GM18861 (cell line): ENCODE measurements around the gene BAD.
"Not testable (repeated sequence)": the region's sequence is repeated elsewhere in the genome, so short reads cannot be mapped to it uniquely, and the experiment has no call there.

Experiments
- ATAC-seq: cut with Tn5 transposase; IDR thresholded peaks from one replicate; pipeline ENCODE4 v1.9.1; 2021; ENCODE audit not compliant: unreplicated experiment

BAD gene

GRCh38 chr11:64284048-64284961 is at the start of gene BAD:
BAD (minus strand) TSS chr11:64284665; CDS start chr11:64284368, 297 bp downstream.
- ATAC-seq = peak; percentile 59

DNA sequence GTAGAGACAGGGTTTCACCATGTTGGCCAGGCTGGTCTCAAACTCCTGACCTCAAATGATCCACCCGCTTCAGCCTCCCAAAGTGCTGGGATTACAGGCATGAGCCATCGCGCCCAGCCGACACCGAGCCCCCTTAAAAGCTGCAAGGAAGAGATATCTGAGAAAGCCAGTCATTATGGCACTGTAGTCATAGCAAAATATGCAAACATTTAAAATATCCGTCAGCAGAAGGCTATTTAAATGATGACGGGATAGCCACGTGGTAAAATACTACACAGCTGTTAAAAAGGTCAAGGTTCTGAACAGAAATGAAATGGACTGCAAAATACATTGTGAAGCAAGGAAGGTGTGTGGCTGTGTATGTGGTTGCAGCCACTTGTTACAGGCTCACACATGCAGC is 49.1 kb upstream of the BAD start:
- ATAC-seq = no peak

GRCh38 chr11:64331569-64332371 is 47.3 kb upstream of the BAD start:
- ATAC-seq = no peak

DNA sequence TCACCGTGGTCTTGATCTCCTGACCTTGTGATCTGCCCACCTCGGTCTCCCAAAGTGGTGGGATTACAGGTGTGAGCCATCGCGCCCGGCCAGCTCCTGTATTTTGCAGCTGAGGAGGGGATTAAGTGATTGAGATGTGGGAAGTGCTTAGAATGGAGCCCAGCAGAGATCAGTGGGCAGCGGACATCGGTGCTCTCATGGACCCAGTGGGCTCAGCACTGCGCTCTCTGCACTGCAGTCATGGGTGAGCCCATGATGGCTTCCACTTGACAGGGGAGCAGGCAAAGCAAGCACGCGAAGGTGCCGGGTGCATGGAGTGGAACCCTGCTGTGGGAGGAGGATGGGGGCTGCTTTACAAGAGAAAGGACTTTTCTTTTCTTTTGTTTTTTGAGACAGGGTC is 46.4 kb upstream of the BAD start:
- no peak for ATAC-seq

- ATAC-seq = no peak
Observed at GRCh38 chr11:64327993-64328392, 43.5 kb upstream of the BAD start.

DNA sequence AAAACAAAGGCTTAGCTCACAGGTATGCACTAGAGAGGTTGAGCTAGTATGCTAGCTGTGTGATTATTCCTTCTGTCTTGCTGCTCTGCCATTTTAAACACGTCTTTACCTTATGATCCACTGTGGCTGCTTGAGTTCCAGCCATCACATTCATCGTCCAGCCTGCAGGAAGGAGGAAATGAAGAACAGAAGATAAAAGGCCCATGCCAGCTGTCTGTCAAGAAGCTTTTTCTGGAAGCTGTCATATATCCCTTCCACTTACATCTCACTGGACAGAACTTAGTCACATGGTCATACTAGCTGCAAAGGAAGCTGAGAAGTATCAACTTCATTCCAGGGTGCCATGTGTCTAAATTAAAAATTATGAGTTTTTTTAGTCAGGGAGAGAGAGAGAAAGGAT is 42.9 kb upstream of the BAD start:
- no peak for ATAC-seq

DNA sequence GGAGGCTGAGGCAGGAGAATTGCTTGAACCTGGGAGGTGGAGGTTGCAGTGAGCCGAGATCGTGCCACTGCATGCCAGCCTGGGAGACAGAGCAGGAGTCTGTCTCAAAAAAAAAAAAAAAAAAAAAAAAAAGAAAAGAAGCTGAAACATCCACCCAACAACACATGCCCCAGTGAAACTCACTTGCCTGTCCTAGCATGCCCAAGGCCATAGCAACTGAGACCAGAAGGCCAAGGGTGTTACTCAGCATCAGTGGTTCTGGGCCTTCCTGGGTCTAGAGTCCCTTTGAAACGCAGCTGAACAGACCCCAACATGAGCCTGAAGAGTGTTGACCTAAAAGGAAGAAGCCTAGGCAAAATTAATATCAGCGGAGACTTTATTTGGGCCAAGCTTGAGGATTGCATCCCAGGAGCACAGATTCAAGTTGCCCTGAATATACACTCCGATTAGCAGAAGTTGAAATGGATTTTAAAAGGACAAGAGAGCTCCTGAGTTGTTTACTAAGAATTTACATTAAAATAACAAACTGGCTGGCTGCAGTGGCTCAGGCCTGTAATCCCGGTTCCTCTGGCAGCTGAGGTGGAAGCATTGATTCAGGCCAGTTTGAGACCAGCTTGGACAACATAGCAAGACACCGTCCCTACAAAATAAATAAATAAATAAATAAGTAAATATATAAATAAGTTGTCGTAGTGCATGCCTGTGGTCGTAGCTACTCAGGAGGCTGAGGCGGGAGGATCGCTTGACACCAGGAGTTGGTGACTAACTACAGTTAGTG is 40.4 kb upstream of the BAD start:
- no peak for ATAC-seq

GRCh38 chr11:64323984-64324383 is 39.5 kb upstream of the BAD start:
- not testable (repeated sequence) for ATAC-seq

GRCh38 chr11:64323373-64323772 is 38.9 kb upstream of the BAD start:
- ATAC-seq = no peak

- ATAC-seq = no peak
Observed at GRCh38 chr11:64322925-64323260, 38.4 kb upstream of the BAD start.

DNA sequence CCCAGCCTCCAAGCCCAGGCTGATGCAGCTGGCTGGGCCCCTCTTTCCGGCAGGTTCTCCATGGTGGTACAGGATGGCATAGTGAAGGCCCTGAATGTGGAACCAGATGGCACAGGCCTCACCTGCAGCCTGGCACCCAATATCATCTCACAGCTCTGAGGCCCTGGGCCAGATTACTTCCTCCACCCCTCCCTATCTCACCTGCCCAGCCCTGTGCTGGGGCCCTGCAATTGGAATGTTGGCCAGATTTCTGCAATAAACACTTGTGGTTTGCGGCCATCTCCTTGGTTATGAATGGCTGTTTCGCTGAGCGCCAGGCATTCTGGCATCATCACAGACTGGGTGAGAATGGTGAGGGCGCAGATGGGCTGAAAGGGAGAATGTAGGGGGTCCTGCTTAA is 37.1 kb upstream of the BAD start:
- no peak for ATAC-seq

DNA sequence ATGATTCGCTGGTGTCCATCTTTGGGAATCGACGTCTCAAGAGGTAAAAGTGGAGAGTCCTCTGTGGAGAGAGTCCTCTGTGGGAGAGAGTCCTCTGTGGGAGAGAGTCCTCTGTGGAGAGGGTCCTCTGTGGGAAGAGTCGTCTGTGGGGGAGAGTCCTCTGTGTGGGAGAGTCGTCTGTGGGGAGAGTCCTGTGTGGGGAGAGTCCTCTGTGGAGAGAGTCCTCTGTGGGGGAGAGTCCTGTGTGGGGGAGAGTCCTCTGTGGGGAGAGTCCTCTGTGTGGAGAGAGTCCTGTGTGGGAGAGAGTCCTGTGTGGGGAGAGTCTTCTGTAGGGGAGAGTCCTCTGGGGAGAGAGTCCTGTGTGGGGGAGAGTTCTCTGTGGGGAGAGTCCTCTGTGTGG is 36.6 kb upstream of the BAD start:
- ATAC-seq = no peak

GRCh38 chr11:64320556-64320955 is 36.1 kb upstream of the BAD start:
- no peak for ATAC-seq

DNA sequence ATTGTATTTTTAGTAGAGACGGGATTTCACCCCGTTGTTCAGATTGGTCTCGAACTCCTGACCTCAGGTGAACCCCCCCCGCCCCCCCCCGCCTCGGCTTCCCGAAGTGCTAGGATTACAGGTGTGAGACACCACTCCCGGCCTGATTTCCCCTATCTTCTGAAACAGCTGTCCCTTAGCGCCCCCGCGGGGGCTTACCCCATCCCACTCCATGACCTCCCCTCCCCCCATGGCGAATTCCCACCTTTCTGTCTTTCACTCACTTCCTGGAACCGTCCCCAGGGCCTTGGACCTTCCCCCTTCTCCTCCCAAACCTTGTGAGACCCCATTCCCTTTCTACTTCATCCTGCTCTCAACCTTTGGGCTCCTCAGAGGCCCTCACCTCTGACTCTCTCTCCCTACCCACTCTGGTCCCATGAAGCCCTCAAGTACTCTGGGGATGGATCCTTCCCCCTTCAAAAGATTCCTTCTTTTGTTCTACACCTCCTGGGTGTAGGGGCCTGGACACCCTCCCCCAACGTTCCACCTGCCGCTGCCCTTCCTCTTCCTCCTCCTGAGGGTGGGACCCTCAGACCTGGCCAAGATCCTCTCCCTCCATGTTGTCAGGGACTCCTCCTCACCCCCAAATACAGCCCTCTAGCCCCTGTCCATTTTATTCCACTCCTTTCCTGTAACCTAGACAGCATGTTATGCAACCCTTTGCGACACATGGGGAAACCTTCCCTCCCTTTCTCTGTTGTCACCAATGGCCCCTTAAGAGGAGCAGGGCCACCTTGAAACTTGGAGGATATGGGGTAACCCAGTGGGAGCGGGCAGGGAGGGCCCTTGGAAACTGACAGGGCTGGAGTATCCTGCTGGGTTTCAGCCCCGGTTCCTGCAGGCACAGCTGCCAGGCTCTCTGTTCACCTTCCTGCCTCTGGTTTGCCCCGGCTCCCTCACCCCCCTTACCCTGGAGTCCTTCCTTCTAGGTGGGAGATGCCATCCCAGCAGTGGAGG is 34.6 kb upstream of the BAD start:
- ATAC-seq = no peak

DNA sequence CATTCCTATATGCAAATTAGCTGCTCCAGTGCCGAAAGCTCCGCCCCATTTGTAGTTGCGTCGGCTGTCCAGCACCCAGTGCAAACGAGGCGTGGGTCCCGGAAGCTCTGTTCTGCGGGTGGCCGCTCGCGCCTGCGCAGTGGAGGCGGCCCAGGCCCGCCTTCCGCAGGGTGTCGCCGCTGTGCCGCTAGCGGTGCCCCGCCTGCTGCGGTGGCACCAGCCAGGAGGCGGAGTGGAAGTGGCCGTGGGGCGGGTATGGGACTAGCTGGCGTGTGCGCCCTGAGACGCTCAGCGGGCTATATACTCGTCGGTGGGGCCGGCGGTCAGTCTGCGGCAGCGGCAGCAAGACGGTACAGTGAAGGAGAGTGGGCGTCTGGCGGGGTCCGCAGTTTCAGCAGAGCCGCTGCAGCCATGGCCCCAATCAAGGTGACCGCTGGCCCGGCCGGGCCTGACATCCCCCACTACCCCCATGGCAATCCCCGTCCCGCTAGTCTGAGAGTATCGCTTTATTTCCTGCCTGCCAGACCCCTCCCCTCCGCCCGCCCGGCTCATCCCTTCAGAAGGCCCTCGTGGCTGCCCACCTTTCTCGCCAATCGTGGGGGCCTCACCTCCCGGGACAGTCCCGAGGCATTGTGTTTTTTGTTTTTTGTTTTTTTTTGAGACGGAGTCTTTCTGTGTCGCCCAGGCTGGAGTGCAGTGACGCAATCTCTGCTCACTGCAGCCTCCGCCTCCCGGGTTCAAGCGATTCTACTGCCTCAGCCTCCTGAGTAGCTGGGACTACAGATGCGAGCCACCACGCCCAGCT is 33.7 kb upstream of the BAD start, which contains the start of gene PRDX5:
PRDX5 (plus strand) TSS at position 161 of the 805 bp plus-strand sequence; CDS start at position 256, 95 bp downstream.
- ATAC-seq = peak; percentile 63

DNA sequence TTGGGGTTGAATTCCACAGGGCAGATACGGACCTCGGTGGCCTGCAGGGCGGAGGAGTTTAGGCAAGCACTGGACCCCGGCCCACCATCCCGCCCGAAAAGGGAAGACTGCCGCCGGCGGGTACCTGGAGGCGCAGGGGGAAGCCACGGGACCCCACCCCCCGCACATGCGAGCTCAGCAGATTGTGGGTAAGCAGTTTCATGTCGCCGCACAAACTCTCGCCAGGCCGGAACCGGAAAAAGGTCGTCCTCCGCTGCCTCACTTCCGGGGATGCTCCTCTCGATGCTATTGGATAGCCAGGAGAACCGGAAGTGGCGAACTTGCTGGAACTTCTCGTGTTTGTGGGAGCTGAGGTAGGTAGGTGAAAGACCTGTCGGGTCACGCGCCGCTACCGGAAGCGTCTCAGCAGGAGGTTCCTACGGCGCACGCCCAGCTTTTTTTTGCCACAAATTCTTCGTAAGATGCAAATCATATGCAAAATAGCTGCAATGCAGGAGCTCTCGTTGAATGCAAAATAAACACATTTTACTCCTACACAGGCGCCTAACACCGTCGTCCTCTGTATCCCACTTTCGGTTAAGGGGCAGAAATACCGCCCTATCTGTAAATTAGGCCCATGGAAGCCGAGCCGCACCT is 33.0 kb upstream of the BAD start, which contains the start of gene TRMT112:
TRMT112 (minus strand) TSS at position 235 of the 636 bp plus-strand sequence; CDS start at position 202, 33 bp downstream.
- ATAC-seq = peak; percentile 35

DNA sequence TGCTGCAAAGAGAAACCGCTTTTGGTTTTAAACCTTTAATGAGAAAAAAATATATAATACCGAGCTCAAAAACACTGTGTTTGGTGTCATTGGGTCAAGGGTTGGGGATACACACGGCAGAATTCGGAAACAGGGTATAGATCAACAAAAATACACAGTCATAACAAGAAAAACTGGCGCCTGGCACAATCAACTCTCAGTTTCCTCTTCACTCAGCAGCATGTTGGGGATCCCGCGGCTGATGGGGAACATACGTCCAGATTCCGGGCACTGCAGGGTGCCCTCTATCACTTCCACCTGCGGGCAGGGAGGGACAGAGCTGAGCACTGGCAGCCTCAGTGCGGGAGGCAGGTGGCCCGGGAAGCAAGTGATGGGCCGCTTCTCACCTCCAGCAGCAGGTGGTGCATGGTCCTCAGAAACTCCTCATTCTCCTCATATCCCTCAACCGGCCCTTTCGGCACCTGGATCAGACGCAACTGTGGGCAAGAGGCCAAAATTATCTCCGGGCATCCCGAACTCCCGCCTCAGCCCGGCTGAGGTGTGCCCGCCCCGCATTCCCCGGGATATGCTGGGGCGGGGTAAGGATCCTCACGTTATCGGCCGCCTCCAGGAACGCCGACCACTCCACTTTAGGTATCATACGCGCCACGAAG is 32.3 kb upstream of the BAD start:
- ATAC-seq = peak; percentile 7
